ENCODE measurements around the gene PAAF1.

The PAAF1 gene

GRCh38 chr11:73949246-73949645 is 72.4 kb downstream of the PAAF1 start:
- no peak for DNase-seq

GRCh38 chr11:73949912-73950311 is 73.1 kb downstream of the PAAF1 start:
- no peak for DNase-seq

- DNase-seq: no peak
Observed at GRCh38 chr11:73950869-73951710, 74.3 kb downstream of the PAAF1 start, which contains the start of gene DNAJB13. Gene DNAJB13, plus strand, starts transcription at chr11:73951026. Its CDS starts 44 bp downstream, at chr11:73951070.

- DNase-seq: no peak
Observed at GRCh38 chr11:73951797-73952196, 75.0 kb downstream of the PAAF1 start.

DNA sequence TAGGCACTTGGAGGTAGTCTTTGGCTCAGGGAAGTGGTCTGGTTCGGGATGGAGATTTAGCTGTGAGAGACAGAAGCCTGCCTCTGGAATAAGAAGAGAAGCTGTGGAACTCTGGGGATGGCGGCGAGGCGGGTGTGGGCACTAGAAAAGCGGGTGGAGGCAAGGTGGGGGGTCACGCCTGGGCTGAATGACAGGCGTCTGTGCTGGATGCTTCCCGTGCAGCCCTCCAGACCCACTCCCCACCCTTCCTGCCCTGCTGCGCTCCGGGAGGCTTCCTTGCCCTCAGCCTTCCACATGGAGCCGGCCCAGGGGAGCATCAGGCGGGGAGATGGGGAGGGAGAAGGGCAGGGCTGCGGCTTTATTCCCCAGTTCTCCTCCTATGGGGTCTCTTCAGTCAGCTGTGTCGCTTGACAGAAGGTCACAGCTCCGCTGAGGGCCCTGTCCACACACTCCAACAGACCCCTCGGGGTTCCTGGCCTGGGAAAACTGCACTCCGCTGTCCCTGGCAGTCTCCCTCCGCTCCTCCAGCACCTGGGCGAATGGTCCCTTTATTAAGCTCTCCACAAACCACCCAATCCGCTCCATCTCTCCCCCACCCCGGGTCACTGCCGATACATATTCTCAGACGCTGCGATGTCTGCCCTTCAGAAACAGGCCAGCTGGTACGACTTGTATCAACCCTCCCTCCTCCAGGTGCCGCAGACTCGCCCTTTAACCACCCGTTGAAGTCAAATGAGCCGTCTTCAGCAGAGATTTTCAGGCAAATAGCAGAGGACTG is 80.3 kb downstream of the PAAF1 start:
- DNase-seq: no peak

GRCh38 chr11:73957654-73958361 is 81.0 kb downstream of the PAAF1 start:
- no peak for DNase-seq

GRCh38 chr11:73958521-73959141 is 81.8 kb downstream of the PAAF1 start:
- no peak for DNase-seq

GRCh38 chr11:73961321-73961720 is 84.5 kb downstream of the PAAF1 start:
- no peak for DNase-seq

DNA sequence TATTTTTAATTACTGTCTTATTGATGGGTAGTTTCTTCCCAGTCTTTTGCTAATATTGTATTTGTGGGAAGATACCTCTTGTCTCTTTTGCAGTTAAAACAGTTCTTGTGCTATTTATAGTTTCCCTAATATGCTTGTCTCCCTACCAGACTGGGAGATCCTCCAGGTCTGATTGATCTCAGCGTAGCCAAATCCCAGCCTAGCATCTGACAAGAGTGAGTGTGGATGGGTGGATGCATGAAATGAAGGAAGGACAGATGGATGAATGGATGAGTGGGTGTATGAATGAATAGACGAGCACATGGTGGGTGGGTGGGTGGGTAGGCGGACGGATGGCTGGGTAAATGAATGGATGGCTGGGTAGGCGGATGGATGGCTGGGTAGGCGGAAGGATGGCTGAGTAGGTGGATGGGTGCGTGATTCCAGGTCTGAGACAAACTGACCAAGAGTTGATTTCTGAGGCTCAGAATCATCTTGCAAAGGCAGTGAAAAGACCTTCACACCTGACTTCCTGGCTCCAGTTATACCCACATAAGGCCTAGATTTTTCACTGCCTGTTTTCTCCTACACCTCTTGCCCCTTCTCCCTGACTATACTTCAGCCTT is 85.4 kb downstream of the PAAF1 start:
- no peak for DNase-seq

GRCh38 chr11:73963861-73964260 is 87.1 kb downstream of the PAAF1 start:
- no peak for DNase-seq

GRCh38 chr11:73965076-73965763 is 88.4 kb downstream of the PAAF1 start:
- DNase-seq: no peak

DNA sequence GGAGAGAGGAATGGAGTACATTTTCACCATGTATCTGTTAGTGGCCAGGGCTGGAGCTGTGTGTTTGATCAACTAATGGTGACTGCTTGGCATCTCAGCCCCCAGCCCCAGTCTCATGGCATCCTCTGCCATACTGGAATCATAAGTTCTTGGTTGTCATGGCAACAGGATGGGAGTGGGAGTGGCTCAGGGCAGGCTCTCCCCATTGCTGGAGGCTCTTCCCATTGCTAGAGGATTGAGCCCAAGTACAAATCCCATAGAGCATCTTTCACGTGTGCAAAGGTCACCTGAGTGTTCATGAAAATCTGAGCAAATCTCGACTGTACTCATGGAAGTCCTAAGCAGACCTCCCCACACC is 88.9 kb downstream of the PAAF1 start:
- DNase-seq: no peak

- no peak for DNase-seq
Observed at GRCh38 chr11:73968356-73968966, 91.7 kb downstream of the PAAF1 start.

GRCh38 chr11:73969091-73969490 is 92.3 kb downstream of the PAAF1 start:
- DNase-seq: no peak

- no peak for DNase-seq
Observed at GRCh38 chr11:73969991-73970800, 93.4 kb downstream of the PAAF1 start.

DNA sequence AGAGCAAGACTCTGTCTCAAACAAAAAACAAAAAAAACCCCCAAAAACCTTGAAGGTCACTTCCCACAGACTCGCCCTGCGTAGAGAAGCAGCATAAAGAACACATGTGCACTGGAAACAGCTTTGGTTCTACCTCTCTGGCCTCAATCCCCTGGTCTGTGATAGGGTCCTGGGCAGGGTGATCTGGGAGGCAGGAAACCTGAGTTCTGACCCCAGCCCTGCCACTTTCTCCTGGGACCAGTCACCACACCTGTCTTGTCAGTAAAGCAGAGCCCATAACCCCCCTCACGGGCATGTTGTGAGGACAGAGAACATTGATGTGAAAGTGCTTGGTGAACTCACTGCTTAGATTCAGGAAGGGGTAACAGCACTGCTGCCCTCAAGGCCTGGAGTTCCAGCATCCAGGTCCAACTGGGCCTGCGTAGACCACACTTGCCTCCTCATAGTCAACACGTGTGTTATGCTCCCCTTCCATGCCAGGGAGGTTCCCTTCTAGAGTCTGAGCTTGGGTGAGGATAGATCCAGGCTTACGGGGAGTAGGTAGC is 94.4 kb downstream of the PAAF1 start:
- no peak for DNase-seq

DNA sequence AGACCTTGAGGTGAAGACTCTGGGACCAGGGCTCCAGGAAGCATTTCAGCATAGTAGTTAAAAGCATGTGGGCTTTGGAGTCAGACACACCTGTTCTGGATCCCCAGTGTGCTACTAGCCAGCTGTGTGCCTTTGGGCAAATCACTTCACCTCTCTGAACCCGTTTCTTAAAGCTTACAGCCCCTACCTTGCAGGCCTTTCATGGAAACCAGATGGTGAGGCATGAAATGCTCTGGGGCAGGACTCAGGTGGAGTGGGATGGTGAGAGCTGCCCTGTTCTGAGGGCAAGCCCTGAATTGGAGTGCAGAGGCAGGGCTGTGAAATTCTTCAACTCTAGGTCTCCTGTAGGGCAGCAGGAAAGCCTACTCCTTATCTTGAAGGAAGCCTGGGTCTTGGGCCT is 95.4 kb downstream of the PAAF1 start:
- DNase-seq: no peak

- no peak for DNase-seq
Observed at GRCh38 chr11:73972620-73973449, 96.0 kb downstream of the PAAF1 start.

All from activated naive CD4-positive, alpha-beta T cell treated with Interleukin-2 at 50 U/mL for 16 hours (primary cell).